PFSK-1 (cell line): ENCODE measurements around the gene COL4A2.

Experiments used
- FOXP2 ChIP-seq: optimal IDR thresholded peaks from 2 replicates; pipeline ENCODE3; 2011; ENCODE audit warnings: borderline replicate concordance, control low read depth, inconsistent platforms; ENCODE audit not compliant: insufficient read depth; ENCODE audit errors: extremely low read length, extremely low read depth
- POLR2AphosphoS5 ChIP-seq: IDR thresholded peaks from 2 replicates; pipeline ENCODE4 v1.6.1; 2012; ENCODE audit warnings: low read depth, mild to moderate bottlenecking, control low read depth, low read length, moderate library complexity
- REST ChIP-seq, 2 experiments: IDR thresholded peaks; 2 replicates each; pipeline versions ENCODE4 v1.6.1 to v1.8.0; 2011 to 2012; ENCODE audit warnings: low read depth in 2 of 2, low read length in 2 of 2, control low read depth in 1 of 2, inconsistent platforms in 1 of 2, mild to moderate bottlenecking in 1 of 2, moderate library complexity in 1 of 2; ENCODE audit not compliant: insufficient read depth in 1 of 2
- SIN3A ChIP-seq: IDR thresholded peaks from 2 replicates; pipeline ENCODE4 v1.6.1; 2012; ENCODE audit warnings: mild to moderate bottlenecking, low read length, moderate library complexity, borderline replicate concordance; ENCODE audit not compliant: insufficient read depth
- TAF1 ChIP-seq: IDR thresholded peaks from 2 replicates; pipeline ENCODE4 v1.6.1; 2012; ENCODE audit warnings: low read length, control low read depth, borderline replicate concordance; ENCODE audit not compliant: insufficient read depth

The COL4A2 gene

GRCh38 chr13:110319774-110320509 is 12.9 kb downstream of the COL4A2 start:
- TF ChIP-seq REST (IDR thresholded peaks at IDR 0.05; ENCODE audit: insufficient read depth in 1 of 2, low read depth in 2 of 2, low read length in 2 of 2) (peak in 1 of 2 experiments; percentile 57; a peak in 2 of 4 replicates), SIN3A (no peak)

- TF ChIP-seq FOXP2 (no peak), REST (IDR thresholded peaks at IDR 0.05; ENCODE audit: insufficient read depth in 1 of 2, low read depth in 2 of 2, low read length in 2 of 2) (no peak), SIN3A (no peak), TAF1 (no peak), POLR2AphosphoS5 (no peak)
Measured at GRCh38 chr13:110320645-110321044, 13.6 kb downstream of the COL4A2 start.

- no peak for TF ChIP-seq FOXP2
- TF ChIP-seq TAF1: no peak
- no peak for TF ChIP-seq REST (IDR thresholded peaks at IDR 0.05; ENCODE audit: insufficient read depth in 1 of 2, low read depth in 2 of 2, low read length in 2 of 2)
- no peak for TF ChIP-seq POLR2AphosphoS5
- TF ChIP-seq SIN3A: no peak
Measured at GRCh38 chr13:110322126-110322827, 15.2 kb downstream of the COL4A2 start.

- TF ChIP-seq FOXP2 (no peak), TAF1 (no peak), REST (IDR thresholded peaks at IDR 0.05; ENCODE audit: insufficient read depth in 1 of 2, low read depth in 2 of 2, low read length in 2 of 2) (no peak), SIN3A (no peak)
Measured at GRCh38 chr13:110322828-110323171, 15.7 kb downstream of the COL4A2 start.
